Thyroid gland (tissue), 4 donors: ENCODE results near the gene ACY1.

Experiments used
- POLR2A ChIP-seq, 2 donors: fragments of 450-650 bp; IDR thresholded peaks; one replicate each; pipeline ENCODE4 v1.6.1; 2017; ENCODE audit warnings: antibody characterized with exemption in 2 of 2, mild to moderate bottlenecking in 2 of 2, moderate library complexity in 1 of 2
- TF ChIP-seq, protein P1 (sequence below), 6 experiments: fragments of 200-600 bp in 3 of 6; fragments of 450-650 bp in 3 of 6; sonication (generic) in 3 of 6; IDR thresholded peaks; one replicate each; pipeline ENCODE4 v1.5.1; 2016 to 2019; ENCODE audit warnings: antibody characterized with exemption in 6 of 6, mild to moderate bottlenecking in 2 of 6, inconsistent platforms in 1 of 6, moderate library complexity in 1 of 6

DNA sequence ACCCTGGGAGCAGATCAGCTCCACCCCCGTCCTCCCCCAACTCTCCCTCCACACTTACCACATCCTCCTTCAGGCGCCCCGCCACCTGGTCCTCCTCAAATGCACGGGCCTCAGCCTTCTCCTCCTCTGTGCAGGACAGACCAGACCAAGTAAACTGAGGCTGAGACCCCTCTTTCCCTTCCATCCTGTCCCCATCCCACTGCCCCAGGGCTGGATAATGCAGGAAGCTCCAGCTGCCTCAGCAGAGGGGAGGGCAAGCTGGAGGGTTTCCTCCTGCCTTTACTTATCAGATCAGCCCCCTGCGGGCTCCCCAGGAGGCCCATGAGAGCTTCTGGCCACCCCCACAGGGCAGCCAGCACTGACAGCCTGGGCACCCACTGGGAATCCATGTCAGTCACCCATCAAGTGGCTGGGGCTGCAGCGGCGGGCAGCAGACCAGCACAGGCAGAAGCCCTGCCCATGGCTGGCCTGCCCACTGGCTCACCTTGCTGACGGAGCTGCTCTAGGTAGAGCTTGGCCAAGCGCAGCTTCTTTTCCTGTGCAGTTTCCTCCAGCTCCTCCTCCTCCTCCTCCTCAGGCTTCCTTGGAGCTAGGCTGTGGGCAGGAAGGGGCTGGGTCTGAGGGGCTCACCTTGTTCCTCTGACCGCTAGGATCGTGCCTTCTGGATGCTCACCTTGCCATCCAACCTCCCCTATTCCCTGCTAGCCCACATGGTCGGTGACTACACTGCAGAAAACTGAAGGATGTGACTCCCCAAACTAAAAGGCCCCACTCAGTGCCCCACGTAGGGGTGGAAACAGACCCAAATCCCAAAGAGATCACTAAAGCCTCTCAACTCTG is 45.5 kb upstream of the ACY1 start:
- no peak for TF ChIP-seq POLR2A (IDR thresholded peaks at IDR 0.05)
- TF ChIP-seq, protein P1, sequence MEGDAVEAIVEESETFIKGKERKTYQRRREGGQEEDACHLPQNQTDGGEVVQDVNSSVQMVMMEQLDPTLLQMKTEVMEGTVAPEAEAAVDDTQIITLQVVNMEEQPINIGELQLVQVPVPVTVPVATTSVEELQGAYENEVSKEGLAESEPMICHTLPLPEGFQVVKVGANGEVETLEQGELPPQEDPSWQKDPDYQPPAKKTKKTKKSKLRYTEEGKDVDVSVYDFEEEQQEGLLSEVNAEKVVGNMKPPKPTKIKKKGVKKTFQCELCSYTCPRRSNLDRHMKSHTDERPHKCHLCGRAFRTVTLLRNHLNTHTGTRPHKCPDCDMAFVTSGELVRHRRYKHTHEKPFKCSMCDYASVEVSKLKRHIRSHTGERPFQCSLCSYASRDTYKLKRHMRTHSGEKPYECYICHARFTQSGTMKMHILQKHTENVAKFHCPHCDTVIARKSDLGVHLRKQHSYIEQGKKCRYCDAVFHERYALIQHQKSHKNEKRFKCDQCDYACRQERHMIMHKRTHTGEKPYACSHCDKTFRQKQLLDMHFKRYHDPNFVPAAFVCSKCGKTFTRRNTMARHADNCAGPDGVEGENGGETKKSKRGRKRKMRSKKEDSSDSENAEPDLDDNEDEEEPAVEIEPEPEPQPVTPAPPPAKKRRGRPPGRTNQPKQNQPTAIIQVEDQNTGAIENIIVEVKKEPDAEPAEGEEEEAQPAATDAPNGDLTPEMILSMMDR (IDR thresholded peaks at IDR 0.05) = no peak
